Choroid plexus epithelial cell (primary cell): ENCODE data around the gene IZUMO1.
A peak's percentile ranks its signal among the peaks of the same experiment; 100 is the strongest.
"Not testable (repeated sequence)": the region's sequence is repeated elsewhere in the genome, so short reads cannot be mapped to it uniquely, and the experiment has no call there.

Source experiments
- DNase-seq: peaks from one replicate; pipeline ENCODE4 v3.0.0-alpha.2; 2010; ENCODE audit warnings: low read depth
- H3K4me3 ChIP-seq: 2 replicates; pipeline ENCODE4 v1.5.1; 2011; ENCODE audit warnings: low read depth, mild to moderate bottlenecking, control low read depth, low read length, moderate library complexity
- CTCF ChIP-seq: conservative IDR thresholded peaks from 2 replicates; pipeline ENCODE4 v1.5.1; 2011; ENCODE audit warnings: low read depth, mild to moderate bottlenecking, control low read depth, inconsistent platforms, low read length, moderate library complexity

IZUMO1 gene

GRCh38 chr19:48702701-48703100 is 44.0 kb downstream of the IZUMO1 start:
- no peak overlapping the region for H3K4me3 ChIP-seq
- no peak for TF ChIP-seq CTCF
- DNase-seq, result no peak

GRCh38 chr19:48698046-48698445 is 48.7 kb downstream of the IZUMO1 start:
- DNase-seq, result peak; percentile 82
- no peak for TF ChIP-seq CTCF
- no peak overlapping the region for H3K4me3 ChIP-seq

GRCh38 chr19:48696353-48697010 is 50.2 kb downstream of the IZUMO1 start:
- DNase-seq, result no peak
- H3K4me3 ChIP-seq, result no peak overlapping the region
- TF ChIP-seq CTCF, result no peak

GRCh38 chr19:48695743-48696352 is 50.9 kb downstream of the IZUMO1 start, which contains the start of gene FUT2:
Gene FUT2, plus strand, starts transcription at chr19:48695971. Its CDS starts 6,986 bp downstream, at chr19:48702957.
- TF ChIP-seq CTCF, result no peak
- no peak within 1 kb of the TSS for H3K4me3 ChIP-seq
- DNase-seq, result no peak

- H3K4me3 ChIP-seq, DNase-seq: not testable (repeated sequence)
Observed at GRCh38 chr19:48693629-48694028, 53.1 kb downstream of the IZUMO1 start.
